HepG2 (cell line): ENCODE data around the gene GDF15. TPM values are rescaled to one million over a fixed set of nuclear protein-coding genes. Genes with fewer than 3 reads are reported as not detected.

Experiments
- ARID2 ChIP-seq: sonication (generic); formaldehyde crosslinking; IDR thresholded peaks from 2 replicates; pipeline ENCODE4 v1.8.1; 2022; ENCODE audit warnings: mild to moderate bottlenecking, missing genetic modification reagents, borderline replicate concordance
- FOXK1 ChIP-seq: sonication (generic); formaldehyde crosslinking; IDR thresholded peaks from 2 replicates; pipeline ENCODE4 v1.4.0; 2020; ENCODE audit warnings: low read depth, missing genetic modification reagents, borderline replicate concordance
- GTF3A ChIP-seq: sonication (generic); formaldehyde crosslinking; conservative IDR thresholded peaks from 2 replicates; pipeline ENCODE4 v1.4.0; 2020; ENCODE audit warnings: mild to moderate bottlenecking, missing genetic modification reagents
- NCOR1 ChIP-seq: fragments of 200-600 bp; sonication (generic); IDR thresholded peaks from 2 replicates; pipeline ENCODE4 v1.7.0; 2017; ENCODE audit warnings: antibody characterized with exemption, low read length, borderline replicate concordance
- NFE2L1 ChIP-seq: sonication (generic); formaldehyde crosslinking; IDR thresholded peaks from 2 replicates; pipeline ENCODE4 v1.4.0; 2020; ENCODE audit warnings: missing genetic modification reagents, mild to moderate bottlenecking, borderline replicate concordance
- NFE2L2 ChIP-seq: fragments of 150-350 bp; IDR thresholded peaks from 2 replicates; pipeline ENCODE4 v1.6.1; 2014; ENCODE audit warnings: low read length
- SOX13 ChIP-seq, 3 experiments: fragments of 450-650 bp in 1 of 3; sonication (generic) in 1 of 3; formaldehyde crosslinking in 1 of 3; IDR thresholded peaks in 2 of 3; conservative IDR thresholded peaks in 1 of 3; 2 replicates each; pipeline versions ENCODE4 v1.5.0 to v1.6.1; 2016 to 2020; ENCODE audit warnings: antibody characterized with exemption in 1 of 3, mild to moderate bottlenecking in 1 of 3, missing compliant biosample characterization in 1 of 3, missing genetic modification reagents in 1 of 3, moderate library complexity in 1 of 3
- SP1 ChIP-seq, 2 experiments: fragments of 450-650 bp in 1 of 2; sonication (generic) in 1 of 2; formaldehyde crosslinking in 1 of 2; IDR thresholded peaks; 2 replicates each; pipeline versions ENCODE4 v1.4.0 to v1.6.1; 2016 to 2020; ENCODE audit warnings: missing genetic modification reagents in 1 of 2
- ZNF101 ChIP-seq: sonication (generic); formaldehyde crosslinking; IDR thresholded peaks from 2 replicates; pipeline ENCODE4 v1.4.0; 2020; ENCODE audit warnings: mild to moderate bottlenecking, low read depth, missing genetic modification reagents, borderline replicate concordance
- ZNF260 ChIP-seq: sonication (generic); formaldehyde crosslinking; IDR thresholded peaks from 2 replicates; pipeline ENCODE4 v1.4.0; 2020; ENCODE audit warnings: missing genetic modification reagents, low read depth, mild to moderate bottlenecking, borderline replicate concordance
- ZNF451 ChIP-seq: sonication (generic); formaldehyde crosslinking; IDR thresholded peaks from 2 replicates; pipeline ENCODE4 v1.5.0; 2020; ENCODE audit warnings: mild to moderate bottlenecking, missing genetic modification reagents
- polyA plus RNA-seq, 8 experiments: library from polyadenylated mRNA; depleted of rRNA in 3 of 8; stranded (reverse) in 7 of 8; unstranded in 1 of 8; fragments of >200 nt; fragmentation: Illumina TruSeq in 4 of 8; extraction: Trizol in 4 of 8; gene quantifications; 2 replicates each; pipeline versions ENCODE4 v1.2.1 to v1.2.3, GENCODE V29; 2011 to 2016; ENCODE audit warnings: low read depth in 4 of 8, missing spikeins in 1 of 8, mixed read lengths in 1 of 8; ENCODE audit not compliant: insufficient read depth in 1 of 8
- total RNA-seq, 5 experiments: library from RNA; depleted of rRNA; stranded (reverse); fragments of >200 nt; fragmentation: Illumina TruSeq; extraction: Trizol; gene quantifications; 2 replicates each; pipeline ENCODE4 v1.2.3, GENCODE V29; 2016; ENCODE audit warnings: low read depth in 1 of 5
- TF ChIP-seq, protein P1 (sequence below), 2 experiments: fragments of 450-650 bp in 1 of 2; sonication (generic) in 1 of 2; formaldehyde crosslinking in 1 of 2; IDR thresholded peaks; 2 replicates each; pipeline versions ENCODE4 v1.6.1 to v1.8.0; 2016 to 2022; ENCODE audit warnings: antibody characterized with exemption in 1 of 2, mild to moderate bottlenecking in 1 of 2, missing genetic modification reagents in 1 of 2
- TF ChIP-seq, protein P2 (sequence below): sonication (generic); formaldehyde crosslinking; IDR thresholded peaks from 2 replicates; pipeline ENCODE4 v1.4.0; 2020; ENCODE audit warnings: missing genetic modification reagents
- TF ChIP-seq, protein P3 (sequence below): sonication (generic); formaldehyde crosslinking; IDR thresholded peaks from 2 replicates; pipeline ENCODE4 v1.5.1; 2020; ENCODE audit warnings: missing genetic modification reagents, mild to moderate bottlenecking, borderline replicate concordance

The GDF15 gene
- total and polyA plus RNA-seq, 2 of the 13 experiments (the other 11 are each of a cell fraction or from before 2014, with no cell fraction given) = 146 to 422 TPM

DNA sequence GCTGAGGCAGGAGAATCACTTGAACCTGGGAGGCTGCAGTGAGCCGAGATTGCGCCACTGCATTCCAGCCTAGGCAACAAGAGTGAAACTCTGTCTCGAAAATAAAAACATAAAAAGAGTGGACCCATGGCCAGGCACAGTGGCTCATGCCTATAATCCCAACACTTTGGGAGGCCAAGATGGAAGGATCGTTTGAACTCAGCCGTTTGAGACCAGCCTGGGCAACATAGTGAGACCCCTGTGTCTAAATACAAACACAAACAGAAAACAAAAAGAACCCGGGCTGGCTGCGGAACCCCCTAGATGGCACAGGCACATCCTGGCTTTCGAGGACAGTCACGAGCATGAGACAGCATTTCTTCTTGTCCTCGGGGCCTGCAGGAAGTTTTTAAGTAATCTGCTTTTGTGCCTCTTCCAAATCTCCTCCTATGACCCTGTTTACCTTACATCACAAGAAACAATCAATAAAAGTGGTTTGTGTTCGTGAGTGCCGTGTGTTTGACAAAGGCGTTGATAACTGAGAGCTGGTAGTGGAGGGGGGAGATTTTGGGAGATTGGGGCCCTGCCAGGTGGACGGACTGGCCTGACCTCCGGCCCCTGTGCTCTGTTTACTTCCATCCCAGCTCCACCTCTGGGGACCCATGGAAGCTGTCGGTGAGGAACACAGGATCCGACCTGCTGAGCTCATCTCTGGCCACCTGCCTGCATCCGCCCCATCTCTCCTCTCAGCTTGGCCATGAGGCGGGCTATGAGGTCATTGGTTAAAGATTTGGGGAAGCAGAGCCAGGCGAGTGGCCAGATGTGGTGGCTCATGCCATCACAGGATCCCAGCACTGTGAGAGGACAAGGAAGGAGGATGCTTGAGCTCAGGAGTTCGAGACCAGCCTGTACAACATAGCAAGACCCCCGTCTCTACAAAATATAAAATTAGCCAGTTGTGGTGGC, 5.9 kb upstream of the GDF15 start (continued):
- TF ChIP-seq, protein P1, sequence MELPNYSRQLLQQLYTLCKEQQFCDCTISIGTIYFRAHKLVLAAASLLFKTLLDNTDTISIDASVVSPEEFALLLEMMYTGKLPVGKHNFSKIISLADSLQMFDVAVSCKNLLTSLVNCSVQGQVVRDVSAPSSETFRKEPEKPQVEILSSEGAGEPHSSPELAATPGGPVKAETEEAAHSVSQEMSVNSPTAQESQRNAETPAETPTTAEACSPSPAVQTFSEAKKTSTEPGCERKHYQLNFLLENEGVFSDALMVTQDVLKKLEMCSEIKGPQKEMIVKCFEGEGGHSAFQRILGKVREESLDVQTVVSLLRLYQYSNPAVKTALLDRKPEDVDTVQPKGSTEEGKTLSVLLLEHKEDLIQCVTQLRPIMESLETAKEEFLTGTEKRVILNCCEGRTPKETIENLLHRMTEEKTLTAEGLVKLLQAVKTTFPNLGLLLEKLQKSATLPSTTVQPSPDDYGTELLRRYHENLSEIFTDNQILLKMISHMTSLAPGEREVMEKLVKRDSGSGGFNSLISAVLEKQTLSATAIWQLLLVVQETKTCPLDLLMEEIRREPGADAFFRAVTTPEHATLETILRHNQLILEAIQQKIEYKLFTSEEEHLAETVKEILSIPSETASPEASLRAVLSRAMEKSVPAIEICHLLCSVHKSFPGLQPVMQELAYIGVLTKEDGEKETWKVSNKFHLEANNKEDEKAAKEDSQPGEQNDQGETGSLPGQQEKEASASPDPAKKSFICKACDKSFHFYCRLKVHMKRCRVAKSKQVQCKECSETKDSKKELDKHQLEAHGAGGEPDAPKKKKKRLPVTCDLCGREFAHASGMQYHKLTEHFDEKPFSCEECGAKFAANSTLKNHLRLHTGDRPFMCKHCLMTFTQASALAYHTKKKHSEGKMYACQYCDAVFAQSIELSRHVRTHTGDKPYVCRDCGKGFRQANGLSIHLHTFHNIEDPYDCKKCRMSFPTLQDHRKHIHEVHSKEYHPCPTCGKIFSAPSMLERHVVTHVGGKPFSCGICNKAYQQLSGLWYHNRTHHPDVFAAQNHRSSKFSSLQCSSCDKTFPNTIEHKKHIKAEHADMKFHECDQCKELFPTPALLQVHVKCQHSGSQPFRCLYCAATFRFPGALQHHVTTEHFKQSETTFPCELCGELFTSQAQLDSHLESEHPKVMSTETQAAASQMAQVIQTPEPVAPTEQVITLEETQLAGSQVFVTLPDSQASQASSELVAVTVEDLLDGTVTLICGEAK (IDR thresholded peaks at IDR 0.05) = no peak
- TF ChIP-seq, protein P1 (CRISPR knock-in tag; IDR thresholded peaks at IDR 0.05) = peak; percentile 67; the same call in 1 of the 2 replicates
- TF ChIP-seq, protein P2, sequence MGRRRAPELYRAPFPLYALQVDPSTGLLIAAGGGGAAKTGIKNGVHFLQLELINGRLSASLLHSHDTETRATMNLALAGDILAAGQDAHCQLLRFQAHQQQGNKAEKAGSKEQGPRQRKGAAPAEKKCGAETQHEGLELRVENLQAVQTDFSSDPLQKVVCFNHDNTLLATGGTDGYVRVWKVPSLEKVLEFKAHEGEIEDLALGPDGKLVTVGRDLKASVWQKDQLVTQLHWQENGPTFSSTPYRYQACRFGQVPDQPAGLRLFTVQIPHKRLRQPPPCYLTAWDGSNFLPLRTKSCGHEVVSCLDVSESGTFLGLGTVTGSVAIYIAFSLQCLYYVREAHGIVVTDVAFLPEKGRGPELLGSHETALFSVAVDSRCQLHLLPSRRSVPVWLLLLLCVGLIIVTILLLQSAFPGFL (CRISPR knock-in tag) = no peak
- TF ChIP-seq ZNF101 = no peak
- no peak for TF ChIP-seq ZNF451 (CRISPR knock-in tag)
- TF ChIP-seq, protein P3, sequence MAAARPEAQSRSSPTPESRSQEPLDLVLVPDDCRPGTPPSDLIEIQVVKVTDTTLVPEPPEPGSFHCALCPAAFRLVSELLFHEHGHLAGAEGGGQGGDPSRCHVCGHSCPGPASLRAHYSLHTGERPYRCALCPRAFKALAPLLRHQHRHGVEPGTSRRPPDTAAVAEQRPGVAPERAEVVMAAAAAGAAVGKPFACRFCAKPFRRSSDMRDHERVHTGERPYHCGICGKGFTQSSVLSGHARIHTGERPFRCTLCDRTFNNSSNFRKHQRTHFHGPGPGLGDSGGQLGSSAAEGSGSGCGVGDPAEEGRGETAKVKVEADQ (CRISPR knock-in tag) = peak; percentile 90; the same call in 1 of the 2 replicates
- peak; percentile 90; the same call in 1 of the 2 replicates for TF ChIP-seq NFE2L1 (CRISPR knock-in tag)
- no peak for TF ChIP-seq SP1 (IDR thresholded peaks at IDR 0.05)
- TF ChIP-seq SP1 (CRISPR knock-in tag; IDR thresholded peaks at IDR 0.05) = 0 out of 2 replicates have a peak, but pooled peaks have one; percentile 22
- peak; percentile 92; the same call in 1 of the 2 replicates for TF ChIP-seq NCOR1
- TF ChIP-seq ZNF260 (CRISPR knock-in tag) = no peak
- peak; percentile 97 for TF ChIP-seq FOXK1 (CRISPR knock-in tag)
- TF ChIP-seq GTF3A (CRISPR knock-in tag) = 0 out of 2 replicates have a peak, but pooled peaks have one; percentile 26
- TF ChIP-seq ARID2 (CRISPR knock-in tag) = peak; percentile 71; the same call in 1 of the 2 replicates
- peak; percentile 87 for TF ChIP-seq NFE2L2
- peak; percentile 96 for TF ChIP-seq SOX13 (IDR thresholded peaks at IDR 0.05)
- peak in 1 of 2 experiments; percentile 97; a peak in 2 of 4 replicates for TF ChIP-seq SOX13 (CRISPR knock-in tag; conservative IDR thresholded peaks at IDR 0.05 in 1 of 2, IDR thresholded peaks at IDR 0.05 in 1 of 2)
